HCT116 (cell line): ENCODE results near the gene ADIPOQ. TPM values are rescaled to one million over a fixed set of nuclear protein-coding genes. Genes with fewer than 3 reads are reported as not detected.
"Not testable (repeated sequence)": the region's sequence is repeated elsewhere in the genome, so short reads cannot be mapped to it uniquely, and the experiment has no call there.

Experiments
- ATAC-seq: fragments of 200-7000 bp; cut with Tn5 transposase; 2 replicates; pipeline ENCODE4 v1.9.1; 2020; ENCODE audit warnings: mild to moderate bottlenecking, moderate library complexity
- BruUV-seq: library from RNA; stranded (reverse); fragments of 400-500 nt; replicated peaks from 2 replicates; lab custom pipeline; 2021; lab: Mats Ljungman, UMichigan
- CTCF ChIA-PET: fragments of 300-600 bp; sonication (Branson Sonifier 250); formaldehyde crosslinking; loops from one replicate; lab custom pipeline; 2021; ENCODE audit warnings: antibody characterized with exemption; lab: Charles Lee
- POLR2A ChIA-PET: fragments of 300-600, 350-600 bp; sonication (Branson Sonifier 250); formaldehyde crosslinking; loops from one replicate; lab custom pipeline; 2021; ENCODE audit warnings: antibody characterized with exemption; lab: Charles Lee
- RAD21 ChIA-PET, 2 experiments: fragments of 300-600 bp; sonication (Branson Sonifier 250); formaldehyde crosslinking; loops; one replicate each; lab custom pipeline; 2023; ENCODE audit warnings: low total read pairs in 2 of 2; ENCODE audit not compliant: uncharacterized antibody in 2 of 2, unreplicated experiment in 2 of 2, low non-redundant PET in 1 of 2; lab: Charles Lee
- DNase-seq: peaks from one replicate; pipeline ENCODE4 v3.0.0-alpha.2; 2010; ENCODE audit warnings: low read depth, low spot score
- H2AFZ ChIP-seq: fragments of 200-600 bp; shearing (Covaris generic), sonication (generic); 2 replicates; pipeline ENCODE4 v1.6.1; 2017; ENCODE audit warnings: low read depth, mixed run types, mixed read lengths, antibody characterized with exemption, low read length; ENCODE audit not compliant: poor library complexity, severe bottlenecking
- H3K27ac ChIP-seq: 2 replicates; pipeline ENCODE4 v1.5.1; 2012; ENCODE audit warnings: low read depth, low read length
- H3K27me3 ChIP-seq: fragments of 200-600 bp; sonication (generic); 2 replicates; pipeline ENCODE4 v1.6.1; 2016; ENCODE audit warnings: mixed run types, low read length, mixed read lengths; ENCODE audit not compliant: insufficient read depth
- H3K36me3 ChIP-seq, 2 experiments: fragments of 200-500 bp in 1 of 2; fragments of 200-600 bp in 1 of 2; sonication (Bioruptor generic) in 1 of 2; sonication (generic) in 1 of 2; 2 replicates each; pipeline versions ENCODE4 v1.5.1 to v1.6.1; 2014 to 2016; ENCODE audit warnings: low read length in 2 of 2, inconsistent platforms in 1 of 2, mixed read lengths in 1 of 2, mixed run types in 1 of 2; ENCODE audit not compliant: insufficient read depth in 2 of 2, control insufficient read depth in 1 of 2
- H3K4me1 ChIP-seq, 2 experiments: fragments of 200-600 bp in 1 of 2; sonication (generic) in 1 of 2; 2 replicates each; pipeline versions ENCODE4 v1.5.1 to v1.6.1; 2012 to 2017; ENCODE audit warnings: low read length in 2 of 2, inconsistent platforms in 1 of 2, mild to moderate bottlenecking in 1 of 2, mixed read lengths in 1 of 2, mixed run types in 1 of 2, moderate library complexity in 1 of 2; ENCODE audit not compliant: insufficient read depth in 2 of 2, control insufficient read depth in 1 of 2
- H3K4me2 ChIP-seq: fragments of 200-600 bp; sonication (generic); 2 replicates; pipeline ENCODE4 v1.6.1; 2017; ENCODE audit warnings: mixed run types, low read length, mixed read lengths
- H3K4me3 ChIP-seq, 2 experiments: fragments of 200-600 bp in 1 of 2; sonication (generic) in 1 of 2; replicated peaks in 1 of 2; 2 replicates each; pipeline ENCODE4 v1.5.1; 2011 to 2016; ENCODE audit warnings: low read length in 2 of 2, control low read depth in 1 of 2, low read depth in 1 of 2, mild to moderate bottlenecking in 1 of 2, mixed read lengths in 1 of 2, mixed run types in 1 of 2
- H3K79me2 ChIP-seq: fragments of 200-600 bp; sonication (generic); 2 replicates; pipeline ENCODE4 v1.6.1; 2017; ENCODE audit warnings: mild to moderate bottlenecking, mixed run types, low read length, moderate library complexity, mixed read lengths; ENCODE audit not compliant: insufficient read depth
- H3K9ac ChIP-seq: fragments of 200-600 bp; sonication (generic); 2 replicates; pipeline ENCODE4 v1.6.1; 2016; ENCODE audit warnings: low read length, mixed read lengths
- H3K9me2 ChIP-seq: fragments of 200-600 bp; sonication (generic), shearing (Covaris generic); 2 replicates; pipeline ENCODE4 v1.6.1; 2017; ENCODE audit warnings: mixed run types, mild to moderate bottlenecking, moderate library complexity; ENCODE audit not compliant: insufficient read depth
- H3K9me3 ChIP-seq, 2 experiments: fragments of 200-500 bp in 1 of 2; fragments of 200-600 bp in 1 of 2; sonication (Bioruptor generic) in 1 of 2; sonication (generic) in 1 of 2; 2 replicates each; pipeline ENCODE4 v1.6.1; 2014 to 2017; ENCODE audit warnings: low read length in 2 of 2, mixed read lengths in 2 of 2, inconsistent platforms in 1 of 2, low read depth in 1 of 2, mild to moderate bottlenecking in 1 of 2, mixed run types in 1 of 2, moderate library complexity in 1 of 2; ENCODE audit not compliant: control insufficient read depth in 1 of 2, insufficient read depth in 1 of 2
- H4K20me1 ChIP-seq: fragments of 200-600 bp; sonication (generic), shearing (Covaris generic); 2 replicates; pipeline ENCODE4 v1.6.1; 2017; ENCODE audit warnings: mixed run types, mild to moderate bottlenecking, moderate library complexity; ENCODE audit not compliant: insufficient read depth
- ATF3 ChIP-seq: IDR thresholded peaks from 2 replicates; pipeline ENCODE4 v1.6.1; 2012
- CEBPB ChIP-seq: IDR thresholded peaks from 2 replicates; pipeline ENCODE4 v1.6.1; 2012; ENCODE audit warnings: low read depth
- ELF1 ChIP-seq: IDR thresholded peaks from 2 replicates; pipeline ENCODE4 v1.6.1; 2012; ENCODE audit warnings: low read depth, borderline replicate concordance
- EZH2phosphoT487 ChIP-seq: fragments of 200-600 bp; IDR thresholded peaks from 2 replicates; pipeline ENCODE4 v1.6.1; 2018; ENCODE audit warnings: antibody characterized with exemption, borderline replicate concordance
- MAX ChIP-seq: IDR thresholded peaks from 2 replicates; pipeline ENCODE4 v1.6.1; 2012
- RAD21 ChIP-seq: IDR thresholded peaks from 2 replicates; pipeline ENCODE4 v1.6.1; 2012; ENCODE audit warnings: low read depth, mild to moderate bottlenecking
- intact Hi-C: fragments of 100-400 bp; cut with micrococcal nuclease; formaldehyde crosslinking; loops from 2 replicates; pipeline ENCODE4 v1.10.0; 2022
- total RNA-seq: library from RNA; stranded (reverse); gene quantifications from one replicate; pipeline ENCODE4 v1.2.1, GENCODE V29; 2021; ENCODE audit not compliant: unreplicated experiment

Gene ADIPOQ
- total RNA-seq, 1 experiment from 2014 or later, result not detected

GRCh38 chr3:186811313-186811712 lies 31.2 kb upstream of the ADIPOQ start:
- H3K79me2 ChIP-seq, H3K27me3 ChIP-seq, H3K9ac ChIP-seq, H3K36me3 ChIP-seq, BruUV-seq, H3K9me3 ChIP-seq, intact Hi-C loops, H4K20me1 ChIP-seq, H3K4me2 ChIP-seq, POLR2A ChIA-PET, CTCF ChIA-PET, H3K27ac ChIP-seq, ATAC-seq, DNase-seq, H2AFZ ChIP-seq, RAD21 ChIA-PET, H3K9me2 ChIP-seq, H3K4me3 ChIP-seq: not testable (repeated sequence)
- H3K4me1 ChIP-seq, result peaks cover 14 to 26% of the 10 kb centered on the region in 2 experiments

- H2AFZ ChIP-seq, result no peak overlapping the region
- RAD21 ChIA-PET, result no interaction called here
- no peak for DNase-seq
- no peak overlapping the region for H3K4me2 ChIP-seq
- H3K9ac ChIP-seq, result no peak overlapping the region
- H3K27me3 ChIP-seq, result no peaks in the 10 kb centered on the region
- H3K4me3 ChIP-seq, result no peak overlapping the region
- peaks cover 9 to 15% of the 10 kb centered on the region in 2 experiments for H3K4me1 ChIP-seq
- no peak for TF ChIP-seq RAD21
- no peak for TF ChIP-seq ELF1
- TF ChIP-seq EZH2phosphoT487, result no peak
- no peak for TF ChIP-seq ATF3
- TF ChIP-seq CEBPB, result no peak
- no peak for TF ChIP-seq MAX
- no TSS peak for BruUV-seq
- CTCF ChIA-PET, result no interaction called here
- no peaks in the 10 kb centered on the region for H3K9me2 ChIP-seq
- H4K20me1 ChIP-seq, result no peaks in the 10 kb centered on the region
- intact Hi-C loops, result no loop called here
- no peaks in the 10 kb centered on the region for H3K36me3 ChIP-seq
- POLR2A ChIA-PET, result no interaction called here
- no peaks in the 10 kb centered on the region for H3K9me3 ChIP-seq
- H3K79me2 ChIP-seq, result no peaks in the 10 kb centered on the region
- H3K27ac ChIP-seq, result no peak overlapping the region
- no peak for ATAC-seq
Measured at GRCh38 chr3:186814100-186814499, 28.4 kb upstream of the ADIPOQ start.
